OCI-LY3 (cell line): Measurements from ENCODE around the gene PLIN4.

Source experiments
- H2AFZ ChIP-seq: fragments of 200-600, 300-600 bp; shearing (Covaris generic); 2 replicates; pipeline ENCODE4 v1.6.0; 2014; ENCODE audit warnings: antibody characterized with exemption, low read depth, low read length
- H3K27ac ChIP-seq: fragments of 200-600, 300-600 bp; sonication (generic); 2 replicates; pipeline ENCODE4 v1.5.1; 2014; ENCODE audit warnings: mild to moderate bottlenecking, low read length, moderate library complexity, mixed read lengths
- H3K27me3 ChIP-seq: fragments of 200-600, 300-600 bp; sonication (generic); 2 replicates; pipeline ENCODE4 v1.6.1; 2014; ENCODE audit warnings: low read depth, low read length, mixed read lengths
- H3K36me3 ChIP-seq: fragments of 200-600, 300-600 bp; sonication (generic); replicated peaks from 2 replicates; pipeline ENCODE3; 2014; ENCODE audit warnings: low read depth, low read length, mixed read lengths
- H3K4me1 ChIP-seq: fragments of 300-600, 200-600 bp; sonication (generic); 2 replicates; pipeline ENCODE4 v1.6.1; 2014; ENCODE audit warnings: low read length, mixed read lengths
- H3K4me2 ChIP-seq: fragments of 200-600, 300-600 bp; sonication (generic); 2 replicates; pipeline ENCODE4 v1.6.1; 2014; ENCODE audit warnings: low read length, mixed read lengths
- H3K4me3 ChIP-seq: fragments of 300-600, 200-600 bp; sonication (generic); 2 replicates; pipeline ENCODE4 v1.5.1; 2014; ENCODE audit warnings: antibody characterized with exemption, mild to moderate bottlenecking, low read length, moderate library complexity
- H3K79me2 ChIP-seq: fragments of 300-600, 200-600 bp; shearing (Covaris generic); 2 replicates; pipeline ENCODE4 v1.6.1; 2014; ENCODE audit warnings: mild to moderate bottlenecking, low read length, mixed read lengths
- H3K9ac ChIP-seq: fragments of 300-600, 200-600 bp; shearing (Covaris generic); 2 replicates; pipeline ENCODE4 v1.6.0; 2014; ENCODE audit warnings: mild to moderate bottlenecking, low read length, moderate library complexity
- H3K9me3 ChIP-seq: fragments of 200-600, 300-600 bp; shearing (Covaris generic); 2 replicates; pipeline ENCODE4 v1.6.1; 2014; ENCODE audit warnings: low read length, mixed read lengths; ENCODE audit not compliant: insufficient read depth
- H4K20me1 ChIP-seq: fragments of 200-600, 300-600 bp; sonication (generic); 2 replicates; pipeline ENCODE4 v1.6.1; 2016; ENCODE audit warnings: low read length, mixed read lengths; ENCODE audit not compliant: insufficient read depth
- CTCF ChIP-seq: fragments of 200-600, 300-600 bp; sonication (generic); IDR thresholded peaks from 2 replicates; pipeline ENCODE4 v1.5.1; 2014; ENCODE audit warnings: antibody characterized with exemption, low read length, low read depth
- EZH2phosphoT487 ChIP-seq: fragments of 200-600 bp; shearing (Covaris generic); IDR thresholded peaks from 2 replicates; pipeline ENCODE4 v1.6.1; 2018; ENCODE audit warnings: antibody characterized with exemption, mixed run types, low read depth

The PLIN4 gene

GRCh38 chr19:4499855-4500254 lies 18.4 kb downstream of the PLIN4 start:
- H3K79me2 ChIP-seq = no peaks in the 10 kb centered on the region
- no peak overlapping the region for H2AFZ ChIP-seq
- no peak overlapping the region for H3K4me2 ChIP-seq
- H3K9ac ChIP-seq = no peak overlapping the region
- peaks cover 28% of the 10 kb centered on the region for H3K36me3 ChIP-seq
- H3K27me3 ChIP-seq = no peaks in the 10 kb centered on the region
- no peaks in the 10 kb centered on the region for H3K4me1 ChIP-seq
- no peaks in the 10 kb centered on the region for H4K20me1 ChIP-seq
- no peak overlapping the region for H3K27ac ChIP-seq
- no peaks in the 10 kb centered on the region for H3K9me3 ChIP-seq
- H3K4me3 ChIP-seq = no peak overlapping the region
- TF ChIP-seq EZH2phosphoT487 = no peak
- TF ChIP-seq CTCF = no peak

- Histone ChIP-seq H3K36me3 (peaks cover 29% of the 10 kb centered on the region), H4K20me1 (no peaks in the 10 kb centered on the region)
Measured at GRCh38 chr19:4499318-4499717, 19.0 kb downstream of the PLIN4 start.

DNA sequence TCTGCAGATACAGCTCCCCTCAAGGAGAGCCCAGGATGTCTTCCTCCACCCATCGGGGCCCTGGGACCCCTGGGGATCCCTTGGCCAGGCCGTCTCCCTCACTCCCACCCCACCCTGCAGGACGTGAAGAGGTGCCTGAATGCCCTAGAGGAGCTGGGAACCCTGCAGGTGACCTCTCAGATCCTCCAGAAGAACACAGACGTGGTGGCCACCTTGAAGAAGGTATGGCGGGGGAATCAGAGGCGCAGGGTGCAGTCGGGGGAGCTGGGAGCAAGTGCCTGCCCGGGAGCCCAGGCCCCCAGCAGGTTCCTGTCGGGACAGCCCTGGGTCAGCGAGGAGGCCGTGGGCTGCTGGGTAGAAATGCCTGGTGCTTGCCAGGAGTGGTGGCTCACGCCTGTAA lies 19.6 kb downstream of the PLIN4 start:
- H3K27me3 ChIP-seq = no peaks in the 10 kb centered on the region
- peaks cover 33% of the 10 kb centered on the region for H3K36me3 ChIP-seq
- no peaks in the 10 kb centered on the region for H3K9me3 ChIP-seq
- H4K20me1 ChIP-seq = no peaks in the 10 kb centered on the region
- H3K27ac ChIP-seq = no peak overlapping the region
- no peak overlapping the region for H3K9ac ChIP-seq
- no peak overlapping the region for H2AFZ ChIP-seq
- H3K79me2 ChIP-seq = no peaks in the 10 kb centered on the region
- TF ChIP-seq EZH2phosphoT487 (no peak), CTCF (no peak)
- no peaks in the 10 kb centered on the region for H3K4me1 ChIP-seq
- H3K4me2 ChIP-seq = no peak overlapping the region
- no peak overlapping the region for H3K4me3 ChIP-seq

More at GRCh38 chr19:4499318-4499717, 19.0 kb downstream of the PLIN4 start:
- H3K4me2 ChIP-seq = no peak overlapping the region
- no peak for TF ChIP-seq EZH2phosphoT487
- TF ChIP-seq CTCF = no peak
- H2AFZ ChIP-seq = no peak overlapping the region
- H3K9me3 ChIP-seq = no peaks in the 10 kb centered on the region
- no peak overlapping the region for H3K4me3 ChIP-seq
- H3K27me3 ChIP-seq = no peaks in the 10 kb centered on the region
- no peaks in the 10 kb centered on the region for H3K4me1 ChIP-seq
- H3K27ac ChIP-seq = no peak overlapping the region
- H3K79me2 ChIP-seq = no peaks in the 10 kb centered on the region
- no peak overlapping the region for H3K9ac ChIP-seq

DNA sequence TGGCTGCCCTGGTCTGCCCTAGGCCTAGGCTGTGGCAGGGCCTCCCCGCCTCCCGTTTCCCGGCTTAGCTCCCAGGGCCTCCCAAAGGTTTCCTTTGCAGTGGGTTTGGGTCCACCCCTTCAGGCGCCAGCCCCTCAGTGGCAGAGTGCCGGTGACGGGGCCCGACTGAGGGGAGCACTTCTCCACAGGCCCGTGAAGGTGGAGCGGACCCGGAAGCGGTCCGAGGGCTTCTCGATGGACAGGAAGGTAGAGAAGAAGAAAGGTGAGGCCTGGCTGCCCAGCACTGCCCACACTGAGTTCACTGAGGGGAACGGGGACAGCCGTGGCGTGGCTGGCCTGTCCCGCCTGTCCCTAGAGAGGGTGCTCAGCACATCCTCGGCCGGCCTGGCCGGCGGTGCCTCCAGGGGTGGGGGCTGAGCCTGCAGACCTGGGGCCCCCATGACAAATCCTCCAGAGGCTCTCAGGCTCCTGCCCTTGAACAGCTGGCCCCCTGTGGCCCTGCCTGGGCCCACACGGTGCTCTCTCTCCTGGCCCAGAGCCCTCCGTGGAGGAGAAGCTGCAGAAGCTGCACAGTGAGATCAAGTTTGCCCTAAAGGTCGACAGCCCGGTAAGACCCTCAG lies 20.4 kb downstream of the PLIN4 start:
- Histone ChIP-seq H3K4me3 (no peak overlapping the region), H3K4me2 (no peak overlapping the region), H3K9ac (no peak overlapping the region), H3K4me1 (no peaks in the 10 kb centered on the region), H3K9me3 (no peaks in the 10 kb centered on the region), H3K79me2 (no peaks in the 10 kb centered on the region), H3K36me3 (peaks cover 40% of the 10 kb centered on the region), H4K20me1 (no peaks in the 10 kb centered on the region), H2AFZ (no peak overlapping the region), H3K27ac (no peak overlapping the region), H3K27me3 (no peaks in the 10 kb centered on the region)
- no peak for TF ChIP-seq EZH2phosphoT487
- TF ChIP-seq CTCF = no peak
